Fibroblast of skin of right biceps (primary cell): ENCODE data around the gene SCGB2A2.

ENCODE experiments used
- DNase-seq: peaks from one replicate; pipeline ENCODE4 v3.0.0-alpha.2; 2013

SCGB2A2 gene

DNA sequence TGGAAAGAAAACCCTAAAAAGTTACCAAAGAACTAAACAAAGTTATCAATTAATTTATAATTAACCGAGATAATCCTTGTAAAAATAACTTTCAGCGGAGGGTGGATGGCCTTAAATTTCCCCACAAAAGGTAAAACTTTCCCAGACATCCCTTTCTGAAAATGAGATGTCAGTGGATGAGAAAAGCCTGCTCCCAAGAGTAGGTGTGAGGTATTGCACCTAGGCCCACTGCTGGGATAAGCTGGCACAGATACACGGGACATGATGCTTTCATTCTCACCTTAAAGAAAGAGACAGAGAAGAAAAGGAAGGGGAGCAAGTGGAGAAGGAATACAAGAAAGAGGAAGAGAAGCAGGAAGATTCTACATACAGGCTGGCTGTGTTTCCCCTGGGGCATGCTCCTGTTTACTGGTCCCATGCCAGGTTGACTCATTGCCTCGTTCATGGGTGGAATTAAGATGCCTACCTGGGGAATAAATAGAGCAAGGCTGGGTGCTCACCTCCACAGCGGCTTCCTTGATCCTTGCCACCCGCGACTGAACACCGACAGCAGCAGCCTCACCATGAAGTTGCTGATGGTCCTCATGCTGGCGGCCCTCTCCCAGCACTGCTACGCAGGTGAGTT lies at the start of gene SCGB2A2:
Gene SCGB2A2, plus strand, starts transcription at position 505 of the 625 bp plus-strand sequence. Its CDS starts 59 bp downstream, at position 564.
- no peak for DNase-seq

- no peak for DNase-seq
Observed at GRCh38 chr11:62221498-62221897, 48.5 kb upstream of the SCGB2A2 start.

DNA sequence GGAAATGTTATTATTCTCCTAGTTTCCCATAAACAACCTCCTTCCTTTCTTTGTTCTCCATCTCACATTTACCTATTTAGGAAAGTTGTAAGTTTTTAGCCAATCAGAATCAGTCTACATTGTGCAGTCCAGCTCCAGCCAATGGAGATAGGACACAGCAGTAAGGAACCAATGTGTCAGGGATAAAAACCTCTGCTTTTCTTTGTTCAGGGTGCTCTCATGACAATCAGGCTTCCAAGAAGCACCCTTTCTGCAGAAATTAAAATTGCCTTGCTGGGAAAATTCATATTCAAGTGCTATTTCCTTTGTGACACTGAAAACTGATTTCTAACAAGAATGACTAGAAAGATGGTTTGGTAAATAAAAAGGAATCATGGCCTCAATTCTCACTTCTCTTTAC lies 46.9 kb upstream of the SCGB2A2 start:
- peak; percentile 8 for DNase-seq

DNA sequence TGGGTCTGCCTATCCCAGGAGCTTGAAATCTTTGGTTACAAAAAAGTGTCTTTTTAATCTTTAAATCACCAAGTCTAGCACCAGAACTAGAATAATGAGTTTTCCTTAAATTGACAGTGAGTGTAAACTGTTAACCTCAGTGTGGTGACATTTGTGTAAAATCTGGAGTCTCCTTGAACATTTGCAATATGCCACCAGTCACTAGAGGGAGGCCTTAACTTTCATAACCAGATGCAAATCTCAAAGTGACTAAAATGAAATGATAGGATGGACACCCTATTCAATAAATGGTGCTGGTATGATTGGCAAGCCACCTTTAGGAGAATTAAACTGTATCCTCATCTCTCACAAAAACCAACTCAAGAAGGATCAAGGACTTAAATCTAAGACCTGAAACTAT lies 36.2 kb upstream of the SCGB2A2 start:
- DNase-seq: no peak

GRCh38 chr11:62236187-62236586 lies 33.8 kb upstream of the SCGB2A2 start:
- no peak for DNase-seq

DNA sequence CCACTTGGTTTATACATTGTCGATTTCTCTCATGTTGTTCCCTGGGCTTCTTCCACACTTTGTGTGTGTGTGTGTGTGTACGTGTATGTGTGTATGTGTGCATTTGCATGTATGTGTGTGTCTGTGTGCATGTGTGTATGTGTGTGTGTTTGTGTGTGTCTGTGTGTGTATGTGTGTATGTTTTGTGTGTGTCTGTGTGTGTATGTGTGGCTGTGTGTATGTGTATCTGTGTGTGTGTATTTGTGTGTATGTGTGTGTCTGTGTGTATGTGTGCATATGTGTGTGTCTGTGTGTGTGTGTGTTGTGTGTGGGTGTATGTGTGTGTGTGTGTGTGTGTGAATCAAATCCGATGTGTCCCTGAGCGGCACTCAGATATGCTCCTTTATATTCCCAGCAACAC lies 32.5 kb upstream of the SCGB2A2 start:
- no peak for DNase-seq

GRCh38 chr11:62238151-62238550 lies 31.8 kb upstream of the SCGB2A2 start:
- no peak for DNase-seq

- DNase-seq: no peak
Observed at GRCh38 chr11:62241095-62241494, 28.9 kb upstream of the SCGB2A2 start.

GRCh38 chr11:62242021-62242420 lies 27.9 kb upstream of the SCGB2A2 start, which contains the start of gene SCGB1D2:
Gene SCGB1D2, plus strand, starts transcription at chr11:62242239. Its CDS starts 69 bp downstream, at chr11:62242308.
- DNase-seq: no peak

DNA sequence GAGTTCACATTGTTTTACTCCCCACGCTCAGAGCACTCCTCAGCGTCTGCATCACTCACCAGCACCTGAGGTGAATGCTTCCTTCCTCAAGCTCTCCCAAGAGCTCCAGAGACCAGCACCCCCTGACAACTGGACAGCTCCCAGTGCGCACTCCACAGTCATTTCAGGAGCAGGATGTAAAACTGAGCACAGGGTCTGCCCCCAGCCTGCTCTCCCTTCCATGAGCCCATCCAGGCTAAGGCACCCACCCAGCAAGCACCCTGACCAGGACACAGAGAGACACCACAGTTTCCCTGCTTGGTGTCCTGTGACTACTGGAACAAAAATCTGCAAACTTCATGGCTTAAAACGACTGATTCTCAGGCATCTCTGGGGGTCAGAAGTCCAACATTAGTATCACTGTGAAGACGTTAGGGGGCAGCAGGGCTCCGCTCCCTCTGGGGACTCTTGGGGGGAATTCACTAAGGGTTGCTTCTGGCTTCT lies 24.6 kb upstream of the SCGB2A2 start:
- peak; percentile 15 for DNase-seq

DNA sequence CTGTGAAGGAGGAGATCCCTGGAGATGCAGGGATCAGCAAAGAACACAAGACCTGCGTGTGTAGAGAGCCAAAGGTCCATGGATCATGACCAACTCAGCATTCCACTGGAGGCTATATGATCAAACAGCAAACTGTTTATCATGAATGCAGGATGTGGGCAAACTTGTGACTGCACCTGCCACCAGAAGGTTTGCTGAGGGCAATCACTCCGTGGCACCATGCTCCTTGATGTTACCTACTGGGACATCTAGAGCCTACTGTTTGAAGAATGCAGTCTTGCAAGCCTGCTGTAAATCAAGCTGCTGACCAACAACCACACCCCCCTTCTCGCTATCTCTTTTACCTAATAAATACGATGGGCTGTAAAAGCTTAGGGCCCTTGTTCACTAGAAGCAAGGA lies 18.3 kb upstream of the SCGB2A2 start:
- DNase-seq: no peak

DNA sequence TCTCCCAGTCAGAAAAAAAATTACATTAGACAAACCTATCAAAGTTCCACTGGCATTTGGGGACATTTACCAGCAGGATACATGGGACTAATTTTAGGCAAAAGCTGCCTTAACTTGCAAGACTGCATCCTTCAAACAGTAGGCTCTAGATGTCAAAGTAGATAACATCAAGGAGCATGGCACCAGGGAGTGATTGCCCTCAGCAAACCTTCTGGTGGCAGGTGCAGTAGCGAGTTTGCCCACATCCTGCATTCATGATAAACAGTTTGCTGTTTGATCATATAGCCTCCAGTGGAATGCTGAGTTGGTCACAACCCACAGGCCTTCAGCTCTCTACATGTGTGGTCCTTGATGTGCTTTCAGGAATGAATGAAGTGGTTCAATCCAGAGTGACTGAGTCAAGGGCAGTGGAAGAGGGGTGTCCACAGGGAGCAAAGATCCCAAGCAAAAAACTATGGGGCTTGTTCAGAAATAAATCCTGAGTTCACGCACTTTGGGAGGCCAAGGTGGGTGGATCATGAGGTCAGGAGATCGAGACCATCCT lies 15.9 kb upstream of the SCGB2A2 start:
- no peak for DNase-seq

DNA sequence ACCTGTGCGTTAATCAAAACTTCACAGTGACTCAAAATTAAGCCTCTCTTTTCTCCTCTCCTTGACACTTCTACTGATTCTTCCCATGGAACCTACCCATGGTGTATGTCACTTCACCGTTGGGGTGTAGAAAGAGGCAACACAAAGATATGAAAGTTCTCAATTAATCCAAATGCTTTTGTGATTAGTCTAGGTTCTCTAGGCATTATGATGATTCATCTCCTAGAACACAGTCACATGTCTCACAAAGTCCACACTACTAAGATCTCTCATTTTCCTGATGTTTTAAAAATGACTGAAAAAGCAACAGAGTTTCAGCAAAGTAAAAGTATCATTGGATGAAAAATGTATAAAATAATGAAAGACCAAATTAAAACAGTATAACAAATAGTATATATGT lies 13.7 kb upstream of the SCGB2A2 start:
- no peak for DNase-seq

DNA sequence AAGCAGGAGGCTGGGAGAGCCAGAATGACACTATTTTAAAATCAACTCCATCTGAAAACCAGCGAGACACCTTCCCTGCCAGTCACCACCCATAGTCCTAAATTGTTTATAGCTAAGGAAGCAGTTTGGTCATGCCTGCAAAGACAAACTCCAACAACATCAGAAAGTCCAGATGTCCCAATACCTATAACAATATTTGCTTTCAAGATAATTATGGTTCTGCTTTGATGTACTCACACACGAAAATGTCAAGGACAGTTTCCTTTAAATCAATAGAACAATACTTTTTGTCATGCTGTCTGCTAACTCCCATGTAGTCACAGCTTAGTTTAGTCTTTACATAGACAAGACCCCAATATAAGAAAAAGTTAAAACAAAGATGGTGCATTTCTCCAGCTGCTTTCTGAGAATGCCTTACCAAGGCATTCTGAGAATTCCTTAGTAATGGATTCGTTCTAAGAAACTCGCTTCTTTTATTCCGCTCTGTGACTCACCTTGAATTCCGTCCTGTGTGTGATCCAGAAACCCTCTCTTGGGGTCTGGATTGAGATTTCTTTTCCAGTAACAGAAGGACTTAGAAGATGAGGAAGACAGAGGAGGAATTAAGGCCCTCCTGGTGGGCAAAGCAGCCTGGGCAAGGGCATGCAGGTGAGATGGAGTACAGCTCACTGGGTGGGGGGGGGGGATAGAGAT lies 9.6 kb upstream of the SCGB2A2 start:
- no peak for DNase-seq

GRCh38 chr11:62264004-62264403 lies 6.0 kb upstream of the SCGB2A2 start:
- no peak for DNase-seq

DNA sequence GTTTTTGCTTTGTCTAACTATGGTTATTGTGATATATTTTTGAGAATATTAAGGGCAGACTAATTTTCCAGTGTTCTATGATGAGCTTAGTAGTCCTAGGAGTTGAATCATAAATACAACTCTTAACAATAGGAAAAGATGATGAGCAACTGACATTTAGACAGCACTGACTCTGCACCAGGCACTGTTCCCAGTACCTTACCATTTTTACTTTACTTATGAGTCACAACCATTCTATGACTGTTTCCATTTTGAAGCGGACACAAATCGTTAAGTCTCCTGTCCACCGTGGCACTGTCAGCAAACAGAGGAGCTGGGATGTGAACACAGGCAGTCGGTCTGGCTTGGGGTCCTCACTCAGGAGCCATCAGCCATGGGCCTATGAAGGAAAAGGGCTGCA lies 3.4 kb upstream of the SCGB2A2 start:
- DNase-seq: peak; percentile 7

DNA sequence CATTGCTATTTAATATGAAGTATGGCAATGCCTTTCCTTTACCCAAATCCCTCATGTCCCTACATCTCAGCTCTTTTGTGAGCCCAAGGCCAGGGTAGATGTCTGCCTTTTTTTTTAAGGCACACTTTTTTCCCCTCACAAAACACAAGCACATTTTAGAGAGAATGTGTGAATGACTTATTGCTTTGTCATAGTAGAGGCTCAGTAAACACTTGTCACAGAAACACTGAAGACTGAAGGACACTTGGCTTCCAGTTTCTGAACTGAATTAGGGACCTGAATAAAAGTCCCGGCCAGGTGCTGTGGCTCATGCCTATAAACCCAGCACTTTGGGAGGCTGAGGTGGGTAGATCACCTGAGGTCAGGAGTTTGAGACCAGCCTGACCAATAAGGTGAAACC lies 2.9 kb upstream of the SCGB2A2 start:
- no peak for DNase-seq

GRCh38 chr11:62267576-62267975 lies 2.4 kb upstream of the SCGB2A2 start:
- no peak for DNase-seq

DNA sequence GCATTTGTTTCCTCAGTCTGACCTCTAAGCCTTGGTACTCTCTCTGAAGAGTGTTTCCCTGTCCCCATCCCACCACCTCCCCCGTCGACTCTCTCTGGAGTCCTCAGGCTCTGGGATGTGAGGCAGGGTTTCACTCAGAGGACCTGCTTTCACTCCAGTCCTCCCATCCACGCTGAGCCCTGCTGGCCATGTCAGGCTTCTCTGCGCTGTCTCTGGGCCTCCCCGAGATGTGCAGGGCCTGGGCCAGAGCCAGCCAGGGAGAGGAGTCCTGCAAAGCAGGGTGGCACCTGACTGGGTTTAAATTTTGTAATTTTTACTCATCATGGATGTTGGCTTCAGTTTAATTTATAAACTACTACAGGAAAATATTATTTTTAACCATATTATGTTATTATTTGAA lies 3.3 kb downstream of the SCGB2A2 start:
- no peak for DNase-seq

DNA sequence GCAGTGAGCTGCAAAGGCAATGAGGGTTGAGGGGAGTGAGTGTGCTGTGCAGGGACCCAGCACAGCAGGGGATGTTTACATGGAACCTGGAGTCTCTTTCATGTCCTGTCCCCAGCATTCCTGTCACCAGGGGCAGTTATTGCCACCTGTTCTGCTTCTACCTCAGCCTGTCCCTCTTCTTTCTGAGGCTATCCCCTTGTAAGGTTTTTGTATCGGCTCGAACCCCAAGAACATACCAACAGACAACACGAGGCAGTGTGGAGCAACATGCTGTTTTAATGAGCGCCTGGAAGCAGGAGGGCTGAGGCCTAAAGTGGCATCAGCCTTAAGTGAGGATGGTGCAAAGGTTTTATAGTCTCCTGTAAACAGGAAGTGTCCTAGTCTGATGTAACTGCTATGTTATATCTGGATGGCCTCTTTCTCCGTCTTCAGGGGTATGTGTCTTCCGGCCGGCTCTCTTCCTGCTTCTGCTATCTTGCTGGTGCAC lies 3.9 kb downstream of the SCGB2A2 start:
- DNase-seq: no peak

GRCh38 chr11:62280452-62280851 lies 10.5 kb downstream of the SCGB2A2 start:
- no peak for DNase-seq

DNA sequence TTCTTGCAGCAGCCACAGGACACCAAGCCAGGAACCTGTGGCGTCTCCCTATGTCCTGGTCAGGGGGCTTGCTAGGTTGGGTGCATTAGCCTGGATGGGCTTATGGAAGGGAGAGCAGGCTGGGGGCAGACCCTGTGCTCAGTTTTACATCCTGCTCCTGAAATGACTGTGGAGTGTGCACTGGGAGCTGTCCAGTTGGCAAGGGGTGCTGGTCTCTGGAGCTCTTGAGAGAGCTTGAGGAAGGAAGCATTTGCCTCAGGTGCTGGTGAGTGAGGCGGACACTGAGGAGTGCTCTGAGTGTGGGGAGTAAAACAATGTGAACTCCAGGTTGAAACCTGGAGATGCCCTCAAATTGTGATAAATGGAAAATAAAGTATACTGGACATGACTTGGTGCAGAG lies 25.5 kb downstream of the SCGB2A2 start:
- peak; percentile 17 for DNase-seq

GRCh38 chr11:62298975-62299374 lies 29.0 kb downstream of the SCGB2A2 start, which contains the start of gene SCGB1D4:
Gene SCGB1D4, minus strand, starts transcription at chr11:62299075. Its CDS starts 65 bp downstream, at chr11:62299010.
- DNase-seq: no peak

- no peak for DNase-seq
Observed at GRCh38 chr11:62306227-62306626, 36.3 kb downstream of the SCGB2A2 start.
